GM12878 (cell line): Measurements from ENCODE around the gene KPTN.

Experiments used
- BRCA1 ChIP-seq: IDR thresholded peaks from 2 replicates; pipeline ENCODE4 v1.6.1; 2011; ENCODE audit warnings: low read depth, low read length, improper control_type of control experiment
- CTCF ChIP-seq, 3 experiments: IDR thresholded peaks in 2 of 3; conservative IDR thresholded peaks in 1 of 3; 2 replicates each; pipeline ENCODE4 v1.5.1; 2011; ENCODE audit warnings: low read depth in 3 of 3, low read length in 3 of 3, mild to moderate bottlenecking in 3 of 3, control low read depth in 2 of 3, moderate library complexity in 2 of 3, inconsistent platforms in 1 of 3, mixed read lengths in 1 of 3; ENCODE audit not compliant: control insufficient read depth in 2 of 3, insufficient read depth in 1 of 3; ENCODE audit errors: extremely low read depth in 1 of 3
- TF ChIP-seq, protein P1 (sequence below): IDR thresholded peaks from 2 replicates; pipeline ENCODE4 v1.6.1; 2011; ENCODE audit warnings: low read depth, mild to moderate bottlenecking, low read length, moderate library complexity, borderline replicate concordance; ENCODE audit errors: extremely low read depth
- TF ChIP-seq, protein P2 (sequence below): fragments of 450-650 bp; IDR thresholded peaks from 2 replicates; pipeline ENCODE4 v1.6.1; 2017; ENCODE audit warnings: mild to moderate bottlenecking, moderate library complexity

GRCh38 chr19:47430041-47430802 lies 53.8 kb downstream of the KPTN start:
- TF ChIP-seq CTCF (IDR thresholded peaks at IDR 0.05 in 2 of 3, conservative IDR thresholded peaks at IDR 0.05 in 1 of 3; ENCODE audit: control insufficient read depth in 2 of 3, extremely low read depth in 1 of 3, insufficient read depth in 1 of 3, low read depth in 3 of 3, low read length in 3 of 3) (no peak), BRCA1 (no peak)
- TF ChIP-seq, protein P1, sequence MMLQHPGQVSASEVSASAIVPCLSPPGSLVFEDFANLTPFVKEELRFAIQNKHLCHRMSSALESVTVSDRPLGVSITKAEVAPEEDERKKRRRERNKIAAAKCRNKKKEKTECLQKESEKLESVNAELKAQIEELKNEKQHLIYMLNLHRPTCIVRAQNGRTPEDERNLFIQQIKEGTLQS: no peak
- TF ChIP-seq, protein P2, sequence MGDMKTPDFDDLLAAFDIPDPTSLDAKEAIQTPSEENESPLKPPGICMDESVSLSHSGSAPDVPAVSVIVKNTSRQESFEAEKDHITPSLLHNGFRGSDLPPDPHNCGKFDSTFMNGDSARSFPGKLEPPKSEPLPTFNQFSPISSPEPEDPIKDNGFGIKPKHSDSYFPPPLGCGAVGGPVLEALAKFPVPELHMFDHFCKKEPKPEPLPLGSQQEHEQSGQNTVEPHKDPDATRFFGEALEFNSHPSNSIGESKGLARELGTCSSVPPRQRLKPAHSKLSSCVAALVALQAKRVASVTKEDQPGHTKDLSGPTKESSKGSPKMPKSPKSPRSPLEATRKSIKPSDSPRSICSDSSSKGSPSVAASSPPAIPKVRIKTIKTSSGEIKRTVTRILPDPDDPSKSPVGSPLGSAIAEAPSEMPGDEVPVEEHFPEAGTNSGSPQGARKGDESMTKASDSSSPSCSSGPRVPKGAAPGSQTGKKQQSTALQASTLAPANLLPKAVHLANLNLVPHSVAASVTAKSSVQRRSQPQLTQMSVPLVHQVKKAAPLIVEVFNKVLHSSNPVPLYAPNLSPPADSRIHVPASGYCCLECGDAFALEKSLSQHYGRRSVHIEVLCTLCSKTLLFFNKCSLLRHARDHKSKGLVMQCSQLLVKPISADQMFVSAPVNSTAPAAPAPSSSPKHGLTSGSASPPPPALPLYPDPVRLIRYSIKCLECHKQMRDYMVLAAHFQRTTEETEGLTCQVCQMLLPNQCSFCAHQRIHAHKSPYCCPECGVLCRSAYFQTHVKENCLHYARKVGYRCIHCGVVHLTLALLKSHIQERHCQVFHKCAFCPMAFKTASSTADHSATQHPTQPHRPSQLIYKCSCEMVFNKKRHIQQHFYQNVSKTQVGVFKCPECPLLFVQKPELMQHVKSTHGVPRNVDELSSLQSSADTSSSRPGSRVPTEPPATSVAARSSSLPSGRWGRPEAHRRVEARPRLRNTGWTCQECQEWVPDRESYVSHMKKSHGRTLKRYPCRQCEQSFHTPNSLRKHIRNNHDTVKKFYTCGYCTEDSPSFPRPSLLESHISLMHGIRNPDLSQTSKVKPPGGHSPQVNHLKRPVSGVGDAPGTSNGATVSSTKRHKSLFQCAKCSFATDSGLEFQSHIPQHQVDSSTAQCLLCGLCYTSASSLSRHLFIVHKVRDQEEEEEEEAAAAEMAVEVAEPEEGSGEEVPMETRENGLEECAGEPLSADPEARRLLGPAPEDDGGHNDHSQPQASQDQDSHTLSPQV: no peak
